ENCODE data around the gene ZNF648.

Gene ZNF648

GRCh38 chr1:182062223-182062622 is 711 bp upstream of the ZNF648 start:
- TF ChIP-seq, protein P1, sequence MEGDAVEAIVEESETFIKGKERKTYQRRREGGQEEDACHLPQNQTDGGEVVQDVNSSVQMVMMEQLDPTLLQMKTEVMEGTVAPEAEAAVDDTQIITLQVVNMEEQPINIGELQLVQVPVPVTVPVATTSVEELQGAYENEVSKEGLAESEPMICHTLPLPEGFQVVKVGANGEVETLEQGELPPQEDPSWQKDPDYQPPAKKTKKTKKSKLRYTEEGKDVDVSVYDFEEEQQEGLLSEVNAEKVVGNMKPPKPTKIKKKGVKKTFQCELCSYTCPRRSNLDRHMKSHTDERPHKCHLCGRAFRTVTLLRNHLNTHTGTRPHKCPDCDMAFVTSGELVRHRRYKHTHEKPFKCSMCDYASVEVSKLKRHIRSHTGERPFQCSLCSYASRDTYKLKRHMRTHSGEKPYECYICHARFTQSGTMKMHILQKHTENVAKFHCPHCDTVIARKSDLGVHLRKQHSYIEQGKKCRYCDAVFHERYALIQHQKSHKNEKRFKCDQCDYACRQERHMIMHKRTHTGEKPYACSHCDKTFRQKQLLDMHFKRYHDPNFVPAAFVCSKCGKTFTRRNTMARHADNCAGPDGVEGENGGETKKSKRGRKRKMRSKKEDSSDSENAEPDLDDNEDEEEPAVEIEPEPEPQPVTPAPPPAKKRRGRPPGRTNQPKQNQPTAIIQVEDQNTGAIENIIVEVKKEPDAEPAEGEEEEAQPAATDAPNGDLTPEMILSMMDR (IDR thresholded peaks at IDR 0.05; ENCODE audit: insufficient read depth, low read length, poor library complexity, severe bottlenecking), result no peak
- H3K27me3 ChIP-seq (replicated peaks; ENCODE audit: control insufficient read depth, insufficient read depth, low read length), result no peaks in the 10 kb centered on the region
- H3K4me3 ChIP-seq (replicated peaks; ENCODE audit: low read depth, low read length), result no peak overlapping the region
- no peaks in the 10 kb centered on the region for H3K36me3 ChIP-seq (ENCODE audit: control insufficient read depth, insufficient read depth, low read length)
- no peak for DNase-seq (ENCODE audit: extremely low read depth, insufficient read length)

- Histone ChIP-seq H3K36me3 (ENCODE audit: control insufficient read depth, insufficient read depth, low read length) (no peaks in the 10 kb centered on the region), H3K27me3 (replicated peaks; ENCODE audit: control insufficient read depth, insufficient read depth, low read length) (no peaks in the 10 kb centered on the region; the same call in 1 of the 2 replicates), H3K4me3 (replicated peaks; ENCODE audit: low read depth, low read length) (no peak overlapping the region)
- TF ChIP-seq, protein P1 (IDR thresholded peaks at IDR 0.05; ENCODE audit: insufficient read depth, low read length, poor library complexity, severe bottlenecking), result no peak
- DNase-seq (ENCODE audit: extremely low read depth, insufficient read length), result no peak
These were observed 635 bp downstream of the ZNF648 start for GRCh38 chr1:182060877-182061276.

DNA sequence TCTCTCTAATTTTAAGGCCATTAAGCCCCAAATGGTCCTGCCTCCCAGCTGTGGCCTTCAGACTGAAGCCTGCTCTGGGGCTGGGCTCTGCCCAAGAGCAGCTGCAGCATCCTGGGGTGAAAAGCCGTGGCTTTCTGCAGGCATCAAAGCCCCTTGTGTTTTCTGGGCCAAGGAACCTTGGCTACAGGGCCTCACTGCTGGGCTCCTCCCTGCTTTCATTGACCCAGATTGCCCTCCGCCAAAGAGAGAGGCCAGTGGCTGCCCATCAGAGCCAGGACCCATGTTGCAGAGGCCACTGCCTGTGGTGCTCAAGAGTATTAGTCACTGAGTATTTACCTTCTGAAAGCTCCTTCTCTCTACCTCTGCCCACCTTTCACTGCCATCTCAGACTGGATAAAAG is 1.6 kb downstream of the ZNF648 start:
- H3K27me3 ChIP-seq (replicated peaks; ENCODE audit: control insufficient read depth, insufficient read depth, low read length), result no peaks in the 10 kb centered on the region; the same call in 1 of the 2 replicates
- H3K4me3 ChIP-seq (replicated peaks; ENCODE audit: low read depth, low read length), result no peak overlapping the region
- no peaks in the 10 kb centered on the region for H3K36me3 ChIP-seq (ENCODE audit: control insufficient read depth, insufficient read depth, low read length)
- TF ChIP-seq, protein P1 (IDR thresholded peaks at IDR 0.05; ENCODE audit: insufficient read depth, low read length, poor library complexity, severe bottlenecking), result no peak
- DNase-seq (ENCODE audit: extremely low read depth, insufficient read length), result no peak

GRCh38 chr1:182056601-182057366 is 4.7 kb downstream of the ZNF648 start:
- no peak overlapping the region for H3K4me3 ChIP-seq (replicated peaks; ENCODE audit: low read depth, low read length)
- no peak for DNase-seq (ENCODE audit: extremely low read depth, insufficient read length)
- H3K27me3 ChIP-seq (replicated peaks; ENCODE audit: control insufficient read depth, insufficient read depth, low read length), result no peaks in the 10 kb centered on the region; the same call in none of the 2 replicates
- TF ChIP-seq, protein P1 (IDR thresholded peaks at IDR 0.05; ENCODE audit: insufficient read depth, low read length, poor library complexity, severe bottlenecking), result no peak
- H3K36me3 ChIP-seq (ENCODE audit: control insufficient read depth, insufficient read depth, low read length), result no peaks in the 10 kb centered on the region

DNA sequence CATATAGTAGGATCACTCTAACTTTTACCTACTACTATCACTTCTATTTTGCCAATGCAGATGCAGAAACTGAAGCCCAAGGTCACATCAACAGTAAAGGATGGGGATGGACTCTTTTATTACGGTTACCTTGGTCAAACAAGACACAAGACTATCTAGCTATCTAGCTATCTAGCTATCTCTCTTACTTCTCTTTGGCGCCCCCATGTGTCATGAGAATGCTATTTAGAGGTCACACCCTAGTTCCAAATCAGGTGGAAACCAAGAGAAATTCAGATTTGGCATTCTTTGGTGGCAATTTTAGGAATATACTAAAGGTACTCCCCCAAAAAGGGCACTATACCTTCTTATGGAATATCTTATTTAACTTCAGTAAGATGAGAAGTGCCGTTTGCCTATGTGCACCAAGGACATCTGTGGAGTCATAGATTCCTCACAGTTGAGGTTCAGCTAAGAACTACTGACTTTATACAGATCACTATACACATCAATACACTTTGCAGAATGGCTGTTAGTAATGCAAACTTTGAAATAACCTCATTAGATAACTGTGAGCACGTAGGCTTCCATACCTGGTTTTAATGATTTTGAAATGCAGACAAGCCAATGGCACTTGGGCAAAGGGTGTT is 6.7 kb downstream of the ZNF648 start:
- Histone ChIP-seq H3K27me3 (replicated peaks; ENCODE audit: control insufficient read depth, insufficient read depth, low read length) (no peaks in the 10 kb centered on the region; the same call in none of the 2 replicates), H3K36me3 (ENCODE audit: control insufficient read depth, insufficient read depth, low read length) (no peaks in the 10 kb centered on the region), H3K4me3 (replicated peaks; ENCODE audit: low read depth, low read length) (no peak overlapping the region)
- TF ChIP-seq, protein P1 (IDR thresholded peaks at IDR 0.05; ENCODE audit: insufficient read depth, low read length, poor library complexity, severe bottlenecking), result peak; percentile 78
- no peak for DNase-seq (ENCODE audit: extremely low read depth, insufficient read length)
